AG10803 (cell line): ENCODE data around the gene PGD.
"Not testable (repeated sequence)": the region's sequence is repeated elsewhere in the genome, so short reads cannot be mapped to it uniquely, and the experiment has no call there.

ENCODE experiments used
- DNase-seq: peaks from one replicate; pipeline ENCODE4 v3.0.0; 2010; ENCODE audit warnings: low read depth
- H3K4me3 ChIP-seq: 2 replicates; pipeline ENCODE4 v1.5.1; 2011; ENCODE audit warnings: mild to moderate bottlenecking, low read length, control low read depth
- TF ChIP-seq, protein P1 (sequence below): conservative IDR thresholded peaks from 2 replicates; pipeline ENCODE4 v1.5.1; 2011; ENCODE audit warnings: mild to moderate bottlenecking, low read length, control low read depth, inconsistent platforms

The PGD gene

DNA sequence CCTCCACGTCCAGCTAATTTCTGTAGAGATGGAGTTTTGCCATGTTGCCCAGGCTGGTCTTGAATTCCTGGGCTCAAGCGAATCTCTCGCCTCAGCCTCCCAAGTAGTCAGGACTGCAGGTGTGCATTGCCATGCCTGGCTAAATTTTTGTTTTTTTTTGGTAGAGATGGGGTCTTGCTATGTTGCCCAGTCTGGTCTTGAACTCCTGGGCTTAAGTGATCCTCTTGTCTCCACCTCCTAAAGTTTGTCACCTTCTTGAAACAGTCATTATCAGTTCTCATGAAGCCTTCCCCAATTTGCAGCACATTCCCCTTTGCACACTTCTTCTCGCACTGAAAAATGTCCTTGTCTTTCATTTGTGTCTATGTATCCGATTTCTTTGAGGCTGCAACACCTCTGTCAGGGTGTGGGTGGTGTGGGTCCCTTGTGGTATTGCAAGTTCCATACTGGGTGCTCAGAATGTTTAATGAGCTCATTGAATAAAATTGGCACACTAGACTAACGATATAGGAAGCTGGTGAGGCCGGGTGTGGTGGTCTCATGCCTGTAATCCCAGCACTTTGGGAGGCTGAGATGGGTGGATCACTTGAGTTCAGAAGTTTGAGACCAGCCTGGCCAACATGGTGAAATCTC lies 48.0 kb downstream of the PGD start:
- no peak overlapping the region for H3K4me3 ChIP-seq
- no peak for DNase-seq
- TF ChIP-seq, protein P1, sequence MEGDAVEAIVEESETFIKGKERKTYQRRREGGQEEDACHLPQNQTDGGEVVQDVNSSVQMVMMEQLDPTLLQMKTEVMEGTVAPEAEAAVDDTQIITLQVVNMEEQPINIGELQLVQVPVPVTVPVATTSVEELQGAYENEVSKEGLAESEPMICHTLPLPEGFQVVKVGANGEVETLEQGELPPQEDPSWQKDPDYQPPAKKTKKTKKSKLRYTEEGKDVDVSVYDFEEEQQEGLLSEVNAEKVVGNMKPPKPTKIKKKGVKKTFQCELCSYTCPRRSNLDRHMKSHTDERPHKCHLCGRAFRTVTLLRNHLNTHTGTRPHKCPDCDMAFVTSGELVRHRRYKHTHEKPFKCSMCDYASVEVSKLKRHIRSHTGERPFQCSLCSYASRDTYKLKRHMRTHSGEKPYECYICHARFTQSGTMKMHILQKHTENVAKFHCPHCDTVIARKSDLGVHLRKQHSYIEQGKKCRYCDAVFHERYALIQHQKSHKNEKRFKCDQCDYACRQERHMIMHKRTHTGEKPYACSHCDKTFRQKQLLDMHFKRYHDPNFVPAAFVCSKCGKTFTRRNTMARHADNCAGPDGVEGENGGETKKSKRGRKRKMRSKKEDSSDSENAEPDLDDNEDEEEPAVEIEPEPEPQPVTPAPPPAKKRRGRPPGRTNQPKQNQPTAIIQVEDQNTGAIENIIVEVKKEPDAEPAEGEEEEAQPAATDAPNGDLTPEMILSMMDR = no peak

DNA sequence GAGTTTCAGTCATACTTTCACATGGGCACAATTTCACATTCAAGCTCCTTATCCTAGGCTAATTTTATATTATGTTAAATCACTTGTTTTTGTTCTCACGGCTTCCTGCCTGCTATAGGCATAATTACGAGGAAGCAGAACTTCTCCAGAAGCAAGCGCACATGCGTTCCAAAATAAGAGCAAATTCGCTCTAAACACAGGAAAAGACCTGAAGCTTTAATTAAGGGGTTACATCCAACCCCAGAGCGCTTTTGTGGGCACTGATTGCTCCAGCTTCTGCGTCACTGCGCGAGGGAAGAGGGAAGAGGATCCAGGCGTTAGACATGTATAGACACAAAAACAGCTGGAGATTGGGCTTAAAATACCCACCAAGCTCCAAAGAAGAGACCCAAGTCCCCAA lies 50.9 kb downstream of the PGD start, which contains the start of gene CORT:
Gene CORT (plus strand): TSS at position 281 of the 400 bp plus-strand sequence. CDS start 193 bp downstream, outside the sequence.
- TF ChIP-seq, protein P1 = no peak
- peak within 1 kb of the TSS; percentile 40 for H3K4me3 ChIP-seq
- no peak for DNase-seq

DNA sequence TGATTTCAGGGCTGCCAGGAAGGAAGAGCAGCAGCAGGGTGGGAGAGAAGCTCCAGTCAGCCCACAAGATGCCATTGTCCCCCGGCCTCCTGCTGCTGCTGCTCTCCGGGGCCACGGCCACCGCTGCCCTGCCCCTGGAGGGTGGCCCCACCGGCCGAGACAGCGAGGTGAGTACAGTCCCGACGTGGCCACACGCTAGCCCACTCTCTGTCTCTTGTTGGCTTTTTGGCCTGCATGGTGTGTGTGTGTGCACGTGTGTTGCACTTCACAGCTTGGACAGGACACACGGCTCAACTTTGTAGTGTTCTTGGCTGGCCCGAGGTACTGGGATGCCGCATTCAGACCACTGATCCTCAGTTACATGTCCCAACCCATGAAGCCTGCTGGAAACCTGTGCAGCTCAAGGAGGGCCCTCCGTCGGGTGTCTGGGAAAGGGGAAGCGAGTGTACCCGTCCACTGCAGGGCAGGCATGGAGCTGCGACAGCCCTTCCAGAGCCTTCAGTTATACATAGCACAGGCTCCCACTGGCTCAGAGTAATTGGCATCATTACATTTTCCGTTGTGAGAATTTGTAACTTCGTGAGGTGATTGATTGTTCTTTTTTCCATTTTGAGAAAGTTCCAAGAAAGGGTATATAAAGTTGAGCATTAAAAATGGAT lies 51.4 kb downstream of the PGD start:
- TF ChIP-seq, protein P1 = no peak
- DNase-seq = no peak
- no peak overlapping the region for H3K4me3 ChIP-seq

DNA sequence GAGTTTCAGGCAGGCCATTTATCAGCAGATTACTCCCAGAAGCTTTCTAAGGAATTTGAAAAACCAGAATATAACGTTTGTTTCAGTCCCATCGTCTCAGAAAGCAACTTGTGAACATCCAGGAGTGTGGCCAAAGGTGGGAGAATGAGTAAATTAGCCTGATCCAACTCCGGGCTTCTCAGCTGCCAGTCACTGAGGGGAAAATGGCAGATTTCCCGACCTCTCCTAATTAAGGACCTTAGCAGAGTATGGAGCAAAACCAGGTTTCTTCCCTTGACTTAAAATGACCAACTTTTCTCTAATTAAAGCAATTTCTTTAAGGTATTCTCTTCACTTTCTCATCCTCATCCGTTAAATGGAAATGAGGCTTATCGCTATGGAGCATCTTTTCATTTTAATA lies 52.0 kb downstream of the PGD start:
- DNase-seq = no peak
- TF ChIP-seq, protein P1 = no peak
- H3K4me3 ChIP-seq = peak overlapping the region; percentile 40

DNA sequence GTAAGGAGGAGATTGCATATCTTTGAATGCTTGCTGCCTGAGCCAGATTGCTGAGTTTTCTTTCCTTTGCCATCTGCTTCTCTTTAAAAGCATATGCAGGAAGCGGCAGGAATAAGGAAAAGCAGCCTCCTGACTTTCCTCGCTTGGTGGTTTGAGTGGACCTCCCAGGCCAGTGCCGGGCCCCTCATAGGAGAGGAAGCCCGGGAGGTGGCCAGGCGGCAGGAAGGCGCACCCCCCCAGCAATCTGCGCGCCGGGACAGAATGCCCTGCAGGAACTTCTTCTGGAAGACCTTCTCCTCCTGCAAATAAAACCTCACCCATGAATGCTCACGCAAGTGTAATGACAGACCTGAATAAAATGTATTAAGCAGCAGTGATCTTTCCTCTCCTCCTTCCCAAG lies 52.4 kb downstream of the PGD start:
- TF ChIP-seq, protein P1 = no peak
- H3K4me3 ChIP-seq = peak overlapping the region; percentile 44

DNA sequence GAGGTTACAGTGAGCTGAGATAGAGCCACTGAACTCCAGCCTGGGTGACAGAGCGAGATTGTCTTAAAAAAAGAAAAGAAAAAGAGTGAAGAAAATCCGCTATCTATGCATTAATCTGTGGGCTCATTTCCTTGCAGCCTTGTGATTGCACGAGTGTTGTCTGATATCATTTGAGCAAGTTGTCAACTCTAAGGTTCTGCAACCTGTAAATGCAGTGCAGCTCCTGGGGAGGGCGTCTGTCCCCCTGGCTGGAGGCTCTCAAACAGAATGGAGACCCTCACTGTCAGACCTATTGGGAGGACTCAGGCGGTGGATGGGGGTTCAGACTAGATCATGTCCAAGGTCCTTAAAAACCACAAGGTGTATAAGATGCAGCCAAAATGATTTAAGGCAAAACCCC lies 57.2 kb downstream of the PGD start:
- no peak for DNase-seq
- H3K4me3 ChIP-seq = no peak overlapping the region
- TF ChIP-seq, protein P1 = no peak

More for the DNA sequence above, 52.4 kb downstream of the PGD start:
- peak; percentile 79 for DNase-seq

DNA sequence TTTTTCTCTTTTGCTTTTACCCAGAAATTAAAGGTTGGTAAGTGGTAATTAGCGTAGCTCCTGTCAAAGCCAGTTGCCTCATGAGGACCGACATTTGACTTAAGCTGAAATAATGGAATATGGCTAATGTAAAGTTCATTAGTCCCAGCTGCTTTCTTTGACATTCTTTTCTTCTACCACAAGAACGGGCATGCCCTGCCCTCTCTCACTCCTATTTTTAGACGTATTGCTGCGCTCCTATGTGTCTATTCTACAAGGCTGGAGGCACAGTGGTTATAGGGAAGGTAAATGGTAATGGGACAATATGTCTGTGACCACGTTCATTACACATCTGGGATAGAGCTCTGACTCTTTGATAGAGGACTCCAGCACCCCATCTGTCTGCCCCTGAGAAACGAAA lies 57.8 kb downstream of the PGD start:
- DNase-seq = peak; percentile 17
- TF ChIP-seq, protein P1 = no peak
- no peak overlapping the region for H3K4me3 ChIP-seq

DNA sequence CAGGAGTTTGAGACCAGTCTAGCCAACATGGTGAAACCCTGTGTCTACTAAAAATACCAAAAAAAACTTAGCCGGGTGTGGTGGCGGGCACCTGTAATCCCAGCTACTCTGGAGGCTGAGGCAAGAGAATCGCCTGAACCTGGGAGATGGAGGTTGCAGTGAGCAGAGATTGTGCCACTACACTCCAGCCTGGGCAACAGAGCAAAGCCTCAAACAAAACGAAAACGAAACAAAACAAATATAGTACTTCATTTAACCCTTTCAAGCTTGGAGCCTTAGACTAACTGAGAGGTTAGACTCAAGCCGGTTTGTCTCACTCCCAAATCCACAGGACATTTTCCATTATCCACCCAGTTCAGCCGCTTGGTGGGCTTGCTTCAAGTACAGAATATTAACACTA lies 58.6 kb downstream of the PGD start:
- H3K4me3 ChIP-seq, DNase-seq: not testable (repeated sequence)
